HG02840 (cell line): ENCODE data around the gene ATP11A.
A peak's percentile ranks its signal among the peaks of the same experiment; 100 is the strongest.

Experiments used
- ATAC-seq: cut with Tn5 transposase; IDR thresholded peaks from one replicate; pipeline ENCODE4 v1.9.1; 2021; ENCODE audit warnings: mild to moderate bottlenecking, moderate library complexity, moderate number of reproducible peaks; ENCODE audit not compliant: unreplicated experiment, low FRiP score

Gene ATP11A

GRCh38 chr13:112689303-112690245, at the start of gene ATP11A:
Gene ATP11A, plus strand, starts transcription at chr13:112690038. Its CDS starts 379 bp downstream, at chr13:112690417.
- peak; percentile 73 for ATAC-seq

DNA sequence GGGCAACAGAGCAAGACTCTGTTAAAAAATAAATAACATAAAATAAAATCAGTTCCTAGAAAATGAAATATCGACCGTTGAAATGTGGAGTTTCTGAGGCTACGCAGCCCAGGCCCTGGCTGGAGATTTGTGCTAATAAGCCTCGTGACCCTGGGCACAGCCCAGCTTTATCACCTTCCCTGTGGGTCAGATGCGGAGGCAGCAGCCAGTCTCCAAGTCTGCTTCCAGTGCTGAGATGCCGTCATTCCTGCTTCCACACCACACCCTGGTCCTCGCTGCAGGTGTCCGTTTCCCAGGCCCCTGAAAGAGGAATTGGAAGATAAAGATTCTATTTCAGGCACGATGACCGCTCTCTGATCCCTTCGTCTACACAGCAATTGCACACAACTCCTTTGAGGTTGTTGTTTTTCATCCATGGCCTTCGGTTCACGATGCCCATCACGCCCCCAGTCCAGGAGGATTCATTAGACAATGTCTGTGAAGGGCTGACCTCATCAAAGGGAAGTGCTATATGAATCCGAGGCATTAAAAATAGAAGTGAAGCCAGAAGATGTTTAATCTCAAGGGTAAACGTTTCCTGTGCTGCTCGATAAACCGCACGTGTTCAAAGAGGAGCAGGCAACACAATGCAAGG, 48.3 kb upstream of the ATP11A start:
- ATAC-seq, result no peak

GRCh38 chr13:112642090-112642460, 47.8 kb upstream of the ATP11A start:
- no peak for ATAC-seq

DNA sequence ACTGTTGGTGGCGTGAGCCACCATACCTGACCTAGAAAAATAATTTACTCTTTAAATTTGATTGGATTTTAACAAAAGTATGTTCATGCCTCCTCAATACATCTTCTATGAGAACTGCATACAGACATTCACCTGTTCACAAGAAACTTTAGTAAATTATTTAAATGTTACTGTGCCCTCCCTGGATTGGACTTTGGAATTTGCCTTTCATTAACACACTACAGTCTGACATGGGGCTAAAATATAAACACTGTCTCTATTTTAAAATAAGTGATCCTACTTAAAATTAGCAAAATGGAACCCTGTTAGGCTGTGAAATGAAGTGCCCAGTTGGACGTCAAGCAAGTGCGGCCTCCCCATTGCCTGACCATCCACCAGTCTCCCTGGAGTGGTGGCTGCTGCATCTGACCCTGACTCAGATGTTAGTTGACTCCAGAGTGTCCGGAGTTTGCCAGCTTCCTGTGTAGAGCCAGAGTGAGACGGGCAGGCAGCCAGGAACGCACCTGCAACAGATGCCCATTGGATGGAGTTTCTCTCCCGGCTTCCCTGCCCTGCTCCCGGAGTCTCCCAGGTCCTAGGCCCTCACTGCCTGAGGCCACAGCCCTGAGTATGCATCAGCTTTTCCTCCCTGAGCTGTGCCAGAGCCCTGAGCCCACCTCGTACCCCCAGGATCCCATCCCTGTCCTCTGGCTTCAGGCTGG, 45.9 kb upstream of the ATP11A start:
- no peak for ATAC-seq

DNA sequence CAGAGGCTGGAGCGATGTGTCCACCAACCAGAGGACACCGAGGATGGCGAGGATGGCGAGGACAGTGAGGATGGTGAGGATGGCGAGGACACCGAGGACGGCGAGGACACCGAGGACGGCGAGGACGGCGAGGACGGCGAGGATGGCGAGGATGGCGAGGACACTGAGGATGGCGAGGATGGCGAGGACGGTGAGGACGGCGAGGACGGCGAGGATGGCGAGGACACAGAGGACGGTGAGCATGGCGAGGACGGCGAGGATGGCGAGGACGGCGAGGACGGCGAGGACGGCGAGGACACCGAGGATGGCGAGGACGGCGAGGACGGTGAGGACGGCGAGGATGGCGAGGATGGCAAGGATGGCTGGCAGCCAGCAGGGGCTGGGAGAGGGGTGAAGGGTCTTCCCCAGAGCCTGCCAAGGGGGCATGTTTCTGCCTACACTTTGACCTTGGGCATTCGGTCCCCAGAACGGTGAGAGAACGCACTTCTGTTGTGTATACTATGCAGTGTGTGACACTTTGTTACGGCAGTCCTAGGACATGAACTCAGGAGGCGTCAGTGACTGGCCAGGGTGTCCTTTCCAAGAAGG, 44.4 kb upstream of the ATP11A start:
- no peak for ATAC-seq

- no peak for ATAC-seq
Observed at GRCh38 chr13:112647256-112647655, 42.6 kb upstream of the ATP11A start.

DNA sequence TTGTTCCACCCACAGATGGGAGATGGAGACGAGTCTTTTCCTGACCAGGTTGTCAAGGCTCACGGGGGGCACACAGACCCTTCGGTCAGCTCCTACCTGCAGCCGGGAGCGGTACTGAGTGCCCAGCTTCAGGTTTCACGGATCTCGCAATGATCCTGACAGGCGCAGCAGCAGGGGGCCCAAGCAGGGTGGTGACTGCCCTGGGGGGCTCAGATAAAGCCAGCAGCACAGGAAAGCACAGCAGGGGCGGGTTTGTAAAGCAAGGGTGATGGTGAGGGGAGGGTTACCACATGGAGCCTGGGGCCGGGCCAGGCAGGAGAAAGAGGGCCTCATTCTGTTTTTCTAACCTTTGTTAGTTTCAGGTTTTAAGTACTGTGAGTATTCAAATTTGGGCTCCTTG, 41.7 kb upstream of the ATP11A start:
- no peak for ATAC-seq

GRCh38 chr13:112648966-112649690, 40.7 kb upstream of the ATP11A start:
- no peak for ATAC-seq

GRCh38 chr13:112651311-112651710, 38.5 kb upstream of the ATP11A start:
- ATAC-seq, result no peak

- no peak for ATAC-seq
Observed at GRCh38 chr13:112651750-112652511, 37.9 kb upstream of the ATP11A start.

DNA sequence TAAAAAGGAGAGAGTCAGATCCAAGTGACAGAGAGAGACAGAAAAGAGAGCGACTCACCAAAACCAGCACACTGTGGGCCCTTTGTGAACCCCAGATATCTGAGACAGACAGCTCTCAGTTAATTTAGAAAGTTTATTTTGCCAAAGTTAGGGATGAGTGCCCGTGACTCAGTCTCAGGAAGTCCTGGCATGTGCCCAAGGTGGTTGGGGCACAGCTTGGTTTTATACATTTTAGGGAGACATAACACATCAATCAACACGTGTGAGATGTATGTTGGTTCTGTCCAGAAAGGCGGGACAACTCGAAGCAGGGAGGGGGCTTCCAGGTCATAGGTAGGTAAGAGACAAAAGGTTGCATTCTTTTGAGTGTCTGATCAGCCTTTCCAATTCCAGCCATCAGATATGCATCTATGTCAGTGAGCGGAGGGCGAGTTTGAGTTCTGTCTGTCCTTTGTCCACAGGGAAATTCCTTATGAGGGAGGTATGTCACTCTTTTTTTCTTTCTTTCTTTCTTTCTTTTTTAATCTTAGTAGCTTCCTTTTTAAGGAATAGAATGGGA, 37.2 kb upstream of the ATP11A start:
- ATAC-seq, result no peak

- ATAC-seq, result no peak
Observed at GRCh38 chr13:112653071-112653470, 36.8 kb upstream of the ATP11A start.

- ATAC-seq, result no peak
Observed at GRCh38 chr13:112655913-112656312, 33.9 kb upstream of the ATP11A start.

DNA sequence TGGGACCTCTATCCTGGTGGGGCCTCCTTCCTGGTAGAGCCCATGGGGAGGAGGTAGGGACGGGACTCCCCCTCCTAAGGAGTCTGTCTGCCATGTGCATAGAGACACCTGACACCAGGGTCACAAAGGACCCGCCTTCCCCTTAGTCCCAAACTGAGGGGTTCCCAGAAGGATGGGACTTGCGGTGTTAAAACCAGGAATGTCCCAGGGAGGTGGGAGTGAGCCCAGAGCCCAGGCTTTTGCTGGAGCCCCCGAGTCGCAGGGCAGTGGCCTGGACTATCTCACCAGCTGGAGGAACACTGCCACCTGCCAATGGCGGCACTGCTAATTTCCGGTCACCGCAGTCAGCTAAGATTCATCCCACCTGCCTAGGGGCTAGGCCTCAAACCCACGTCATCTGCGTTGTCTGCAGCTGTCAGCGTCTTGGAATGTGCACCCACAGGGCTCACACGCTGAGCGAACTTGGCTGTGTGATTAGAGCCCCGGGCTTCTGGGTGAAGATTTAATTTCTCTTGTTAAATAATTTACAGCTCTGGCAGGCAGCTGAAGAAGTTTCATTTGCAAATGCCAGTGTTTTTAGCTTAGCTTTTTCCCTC, 31.9 kb upstream of the ATP11A start:
- ATAC-seq, result no peak

GRCh38 chr13:112658808-112659207, 31.0 kb upstream of the ATP11A start:
- no peak for ATAC-seq

- ATAC-seq, result no peak
Observed at GRCh38 chr13:112661291-112661690, 28.5 kb upstream of the ATP11A start.

DNA sequence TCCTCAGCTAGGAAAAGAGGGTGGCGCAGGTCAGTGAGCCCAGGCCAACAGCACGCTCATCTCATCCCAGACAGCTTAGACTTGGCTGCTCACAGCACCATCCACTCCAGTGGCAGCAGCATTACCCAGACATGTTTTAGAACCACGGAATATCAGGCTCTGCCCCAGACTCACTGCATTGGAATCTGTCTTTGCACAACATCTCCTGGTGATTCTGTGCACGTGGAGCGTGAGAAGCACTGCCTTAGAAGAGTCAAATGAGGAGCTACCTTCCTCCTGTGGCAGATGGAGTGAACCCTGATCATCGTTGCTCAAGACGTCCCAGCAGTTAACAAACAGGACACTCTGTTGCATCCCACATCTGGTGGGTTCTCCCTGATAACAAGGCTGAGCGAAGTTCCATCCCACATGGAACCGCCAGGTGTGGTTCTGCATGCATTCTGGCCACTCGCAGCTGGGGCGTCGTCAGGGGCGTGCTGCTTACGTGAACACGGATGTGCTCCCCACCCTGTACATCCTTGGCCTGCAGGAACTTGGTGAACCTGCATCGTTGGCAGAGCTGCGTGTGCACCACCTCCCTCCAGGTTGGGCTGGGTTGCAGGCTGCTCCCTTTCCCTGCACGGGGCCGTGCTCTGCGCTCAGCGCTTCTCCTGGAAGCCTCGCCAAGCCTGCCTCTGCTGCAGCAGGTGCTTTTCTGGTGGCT, 25.2 kb upstream of the ATP11A start:
- no peak for ATAC-seq

- no peak for ATAC-seq
Observed at GRCh38 chr13:112668924-112669323, 20.9 kb upstream of the ATP11A start.
